Natural killer cell (primary cell): ENCODE results near the gene PLCB1. TPM values are rescaled to one million over a fixed set of nuclear protein-coding genes. Genes with fewer than 3 reads are reported as not detected.

Experiments used
- ATAC-seq, 3 donors: fragments of 150-1000 bp in 2 of 3; fragments of 200-7000 bp in 1 of 3; cut with Tn5 transposase; 1 replicate in 1 of 3; 2 replicates in 2 of 3; pipeline ENCODE4 v1.10.0; 2021; ENCODE audit warnings: mild to moderate bottlenecking in 2 of 3, moderate library complexity in 2 of 3
- DNase-seq, 2 donors: peaks; one replicate each; pipeline versions ENCODE4 v3.0.0 to v3.0.0-alpha.2; 2013 to 2021; ENCODE audit warnings: mixed read lengths in 1 of 2
- H3K27ac ChIP-seq: one replicate; pipeline ENCODE4 v1.5.1; 2013; ENCODE audit warnings: mild to moderate bottlenecking, low read length
- H3K27me3 ChIP-seq: one replicate; pipeline ENCODE4 v1.6.1; 2013; ENCODE audit warnings: low read length; ENCODE audit not compliant: control insufficient read depth, insufficient read depth
- H3K36me3 ChIP-seq: one replicate; pipeline ENCODE4 v1.6.1; 2013; ENCODE audit warnings: low read length; ENCODE audit not compliant: control insufficient read depth, insufficient read depth
- H3K4me1 ChIP-seq: one replicate; pipeline ENCODE4 v1.6.1; 2013; ENCODE audit warnings: low read length; ENCODE audit not compliant: control insufficient read depth, insufficient read depth
- H3K4me3 ChIP-seq: one replicate; pipeline ENCODE4 v1.5.1; 2013; ENCODE audit warnings: low read length
- H3K9me3 ChIP-seq: one replicate; pipeline ENCODE4 v1.6.1; 2013; ENCODE audit warnings: low read length; ENCODE audit not compliant: control insufficient read depth, insufficient read depth
- H3K27ac Mint-ChIP-seq, 2 donors: one replicate each; pipeline ENCODE4 v1.8.0; 2022; ENCODE audit warnings: mild to moderate bottlenecking in 2 of 2, mixed read lengths in 2 of 2, moderate library complexity in 1 of 2
- H3K27me3 Mint-ChIP-seq, 2 donors: one replicate each; pipeline ENCODE4 v1.8.0; 2022; ENCODE audit warnings: low read depth in 2 of 2, mixed read lengths in 2 of 2
- H3K36me3 Mint-ChIP-seq: one replicate; pipeline ENCODE4 v1.8.0; 2022; ENCODE audit warnings: mixed read lengths
- H3K4me1 Mint-ChIP-seq, 2 donors: one replicate each; pipeline ENCODE4 v1.8.0; 2022; ENCODE audit warnings: mixed read lengths in 2 of 2
- H3K4me3 Mint-ChIP-seq: one replicate; pipeline ENCODE4 v1.8.0; 2022; ENCODE audit warnings: mild to moderate bottlenecking, moderate library complexity, mixed read lengths
- H3K9me3 Mint-ChIP-seq, 2 donors: one replicate each; pipeline ENCODE4 v1.8.0; 2022; ENCODE audit warnings: mixed read lengths in 2 of 2
- WGBS: methylation state at CpG from one replicate; pipeline ENCODE4 v1.1.7; 2013; ENCODE audit warnings: missing lambda C conversion rate; ENCODE audit not compliant: insufficient coverage; 5-methylcytosine and 5-hydroxymethylcytosine counted together
- intact Hi-C: fragments of 100-400 bp; cut with micrococcal nuclease; formaldehyde crosslinking; loops from one replicate; pipeline ENCODE4 v1.14.2; 2022
- total RNA-seq, 4 donors: library from RNA; stranded (reverse); fragments of 120-200 nt in 1 of 4; gene quantifications; one replicate each; pipeline versions ENCODE4 v1.2.3 to v1.2.4, GENCODE V29; 2013 to 2022
- TF ChIP-seq, protein P1 (sequence below): fragments of 200-600 bp; IDR thresholded peaks from one replicate; pipeline ENCODE4 v1.8.0; 2022; ENCODE audit warnings: antibody characterized with exemption

PLCB1 gene
- total RNA-seq, 3 donors from 2014 or later (not counting 1 experiment from before 2014, with no cell fraction given): 48.7 to 66.2 (median 57.7) TPM

DNA sequence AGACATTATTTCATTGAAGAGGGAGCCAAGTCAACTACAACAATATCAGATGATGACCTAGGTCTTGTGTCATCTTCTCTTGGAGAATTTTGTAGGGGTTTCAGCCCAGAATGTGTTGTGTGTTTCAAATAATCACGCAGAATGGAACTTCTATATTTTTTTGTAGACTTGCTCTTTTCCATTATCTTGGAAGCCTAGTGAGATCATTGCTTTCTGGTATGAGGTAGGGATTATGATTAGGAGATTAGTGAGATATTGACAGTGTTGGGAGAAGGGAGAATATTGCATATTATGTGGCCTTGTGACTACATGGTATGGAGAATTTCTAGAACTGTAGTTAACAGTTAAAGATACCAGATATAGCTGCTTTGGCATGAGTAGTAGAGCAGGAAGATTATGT lies 513.3 kb downstream of the PLCB1 start:
- Histone ChIP-seq H3K27ac (no peak overlapping the region), H3K4me3 (no peak overlapping the region), H3K4me1 (peaks cover 5% of the 10 kb centered on the region), H3K9me3 (no peaks in the 10 kb centered on the region), H3K27me3 (no peaks in the 10 kb centered on the region), H3K36me3 (peaks cover 7% of the 10 kb centered on the region)
- intact Hi-C loops: no loop called here
- DNase-seq (no peak), ATAC-seq (no peak)
- Mint-ChIP-seq H3K36me3 (peaks cover 16% of the 10 kb centered on the region), H3K4me1 (peaks cover 13 to 23% of the 10 kb centered on the region in 2 donors), H3K9me3 (no peaks in the 10 kb centered on the region), H3K4me3 (no peak overlapping the region), H3K27me3 (no peaks in the 10 kb centered on the region), H3K27ac (no peak overlapping the region)
- 100% methylated on average over 1 of the region's 1 CpG for WGBS
- TF ChIP-seq, protein P1, sequence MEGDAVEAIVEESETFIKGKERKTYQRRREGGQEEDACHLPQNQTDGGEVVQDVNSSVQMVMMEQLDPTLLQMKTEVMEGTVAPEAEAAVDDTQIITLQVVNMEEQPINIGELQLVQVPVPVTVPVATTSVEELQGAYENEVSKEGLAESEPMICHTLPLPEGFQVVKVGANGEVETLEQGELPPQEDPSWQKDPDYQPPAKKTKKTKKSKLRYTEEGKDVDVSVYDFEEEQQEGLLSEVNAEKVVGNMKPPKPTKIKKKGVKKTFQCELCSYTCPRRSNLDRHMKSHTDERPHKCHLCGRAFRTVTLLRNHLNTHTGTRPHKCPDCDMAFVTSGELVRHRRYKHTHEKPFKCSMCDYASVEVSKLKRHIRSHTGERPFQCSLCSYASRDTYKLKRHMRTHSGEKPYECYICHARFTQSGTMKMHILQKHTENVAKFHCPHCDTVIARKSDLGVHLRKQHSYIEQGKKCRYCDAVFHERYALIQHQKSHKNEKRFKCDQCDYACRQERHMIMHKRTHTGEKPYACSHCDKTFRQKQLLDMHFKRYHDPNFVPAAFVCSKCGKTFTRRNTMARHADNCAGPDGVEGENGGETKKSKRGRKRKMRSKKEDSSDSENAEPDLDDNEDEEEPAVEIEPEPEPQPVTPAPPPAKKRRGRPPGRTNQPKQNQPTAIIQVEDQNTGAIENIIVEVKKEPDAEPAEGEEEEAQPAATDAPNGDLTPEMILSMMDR: no peak

DNA sequence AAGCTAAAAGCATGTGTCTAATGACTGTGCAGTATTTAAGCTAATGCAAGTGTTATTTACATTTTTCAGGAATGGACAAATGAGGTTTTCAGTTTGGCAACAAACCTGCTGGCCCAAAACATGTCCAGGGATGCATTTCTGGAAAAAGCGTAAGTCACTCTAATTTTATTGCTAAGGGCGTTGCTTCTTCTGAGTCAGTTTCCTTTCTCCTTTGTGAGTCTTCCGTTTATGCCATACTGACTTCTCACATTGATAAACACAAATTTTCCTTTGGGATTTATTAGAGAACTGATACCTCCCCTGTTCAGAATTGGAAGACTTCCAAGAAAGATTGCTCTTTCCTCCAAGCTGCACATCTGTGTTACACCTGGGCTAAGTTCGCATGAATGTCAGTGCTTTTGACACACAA lies 514.0 kb downstream of the PLCB1 start:
- no peak overlapping the region for H3K4me3 ChIP-seq
- ATAC-seq (no peak), DNase-seq (no peak)
- Mint-ChIP-seq H3K27me3 (no peaks in the 10 kb centered on the region), H3K36me3 (peaks cover 16% of the 10 kb centered on the region), H3K4me3 (no peak overlapping the region), H3K27ac (no peak overlapping the region), H3K4me1 (peaks cover 13 to 23% of the 10 kb centered on the region in 2 donors), H3K9me3 (no peaks in the 10 kb centered on the region)
- no peak overlapping the region for H3K27ac ChIP-seq
- 83% methylated on average over 4 of the region's 4 CpGs for WGBS
- no peaks in the 10 kb centered on the region for H3K27me3 ChIP-seq
- H3K4me1 ChIP-seq: peaks cover 5% of the 10 kb centered on the region
- TF ChIP-seq, protein P1: no peak
- no peaks in the 10 kb centered on the region for H3K9me3 ChIP-seq
- intact Hi-C loops: no loop called here
- H3K36me3 ChIP-seq: peaks cover 7% of the 10 kb centered on the region

DNA sequence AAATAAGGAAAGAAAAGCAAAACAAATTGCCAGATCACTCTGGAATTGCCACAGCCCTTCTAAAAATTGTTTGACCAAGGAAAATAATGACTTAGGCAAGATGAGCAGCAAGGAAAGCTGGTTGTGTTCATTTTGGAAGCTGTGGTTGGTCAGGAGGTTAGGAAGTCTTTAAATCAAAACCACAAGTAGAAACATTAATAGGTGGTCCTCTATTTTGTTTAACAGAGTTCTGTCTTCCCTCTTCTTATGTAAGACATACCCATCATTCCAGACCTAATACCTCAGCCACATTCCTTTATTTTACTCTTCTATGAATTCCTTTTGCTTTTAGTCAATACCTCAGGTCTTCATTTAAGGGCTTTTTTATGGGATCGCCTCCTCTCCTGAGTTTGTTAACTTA lies 514.6 kb downstream of the PLCB1 start:
- no peak overlapping the region for H3K27ac ChIP-seq
- H3K36me3 Mint-ChIP-seq: peaks cover 16% of the 10 kb centered on the region
- H3K36me3 ChIP-seq: peaks cover 7% of the 10 kb centered on the region
- intact Hi-C loops: no loop called here
- TF ChIP-seq, protein P1: no peak
- 92% methylated on average over 1 of the region's 1 CpG for WGBS
- H3K27me3 ChIP-seq: no peaks in the 10 kb centered on the region
- ATAC-seq (no peak), DNase-seq (no peak)
- peaks cover 5% of the 10 kb centered on the region for H3K4me1 ChIP-seq
- no peak overlapping the region for H3K4me3 Mint-ChIP-seq
- H3K9me3 Mint-ChIP-seq: no peaks in the 10 kb centered on the region
- no peaks in the 10 kb centered on the region for H3K9me3 ChIP-seq
- H3K4me3 ChIP-seq: no peak overlapping the region
- H3K4me1 Mint-ChIP-seq: peaks cover 13 to 23% of the 10 kb centered on the region in 2 donors
- H3K27me3 Mint-ChIP-seq: no peaks in the 10 kb centered on the region
- no peak overlapping the region for H3K27ac Mint-ChIP-seq

DNA sequence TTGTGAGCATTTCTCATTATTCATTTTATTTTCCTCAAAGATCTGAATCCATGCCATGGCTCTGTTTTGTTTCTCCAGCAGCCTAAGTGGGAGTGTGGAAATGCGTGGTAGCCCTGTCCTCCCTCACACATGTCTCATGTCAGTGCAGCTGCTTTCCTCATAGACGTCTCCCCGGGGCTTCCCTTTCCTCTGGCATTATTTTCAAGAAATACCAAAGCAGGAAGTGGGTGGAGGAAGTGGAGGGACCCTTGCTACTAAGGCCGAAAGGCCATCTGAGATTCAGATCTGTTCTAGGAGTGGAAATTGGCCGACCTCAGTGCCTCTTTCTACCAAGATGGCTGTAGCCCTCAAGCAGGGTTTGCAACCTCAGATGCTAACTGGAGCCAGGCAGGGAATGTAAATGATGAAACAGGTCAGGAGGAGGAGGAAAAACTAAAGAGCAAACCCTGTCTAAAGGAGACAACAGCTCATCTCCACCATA lies 515.9 kb downstream of the PLCB1 start:
- H3K9me3 Mint-ChIP-seq: no peaks in the 10 kb centered on the region
- DNase-seq: no peak
- peaks cover 16% of the 10 kb centered on the region for H3K36me3 Mint-ChIP-seq
- no peaks in the 10 kb centered on the region for H3K27me3 Mint-ChIP-seq
- no peak overlapping the region for H3K4me3 Mint-ChIP-seq
- H3K4me1 Mint-ChIP-seq: peaks cover 13 to 23% of the 10 kb centered on the region in 2 donors
- TF ChIP-seq, protein P1: no peak
- intact Hi-C loops: no loop called here
- H3K4me1 ChIP-seq: peaks cover 5% of the 10 kb centered on the region
- no peak overlapping the region for H3K27ac ChIP-seq
- no peak overlapping the region for H3K27ac Mint-ChIP-seq
- no peak for ATAC-seq
- peaks cover 7% of the 10 kb centered on the region for H3K36me3 ChIP-seq
- 72% methylated on average over 3 of the region's 5 CpGs for WGBS
- no peak overlapping the region for H3K4me3 ChIP-seq
- no peaks in the 10 kb centered on the region for H3K9me3 ChIP-seq
- no peaks in the 10 kb centered on the region for H3K27me3 ChIP-seq
